ENCODE data around the gene HNMT.

The HNMT gene

DNA sequence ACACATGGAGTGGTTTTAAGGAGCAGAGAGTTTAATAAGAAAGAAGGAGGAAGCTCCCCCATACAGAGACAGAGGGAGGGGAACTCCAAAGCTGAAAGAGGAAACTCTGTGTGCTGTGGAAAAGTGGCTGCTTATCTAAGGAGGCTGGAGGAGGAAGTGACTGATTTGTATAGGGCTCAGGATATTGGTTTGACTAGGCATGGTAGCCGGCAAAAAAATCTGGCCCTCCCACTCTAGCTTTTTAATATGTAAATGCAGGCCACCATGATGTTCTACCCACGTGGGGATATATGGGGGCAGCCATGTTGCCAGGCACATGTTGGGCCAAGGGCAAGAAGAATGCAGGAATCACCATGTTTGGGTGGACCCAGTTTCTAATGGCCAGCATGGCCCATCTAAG, 64.3 kb downstream of the HNMT start:
- no peaks in the 10 kb centered on the region for H3K36me3 ChIP-seq (ENCODE audit: insufficient read depth)
- H3K4me2 ChIP-seq, result no peak overlapping the region
- H3K9ac ChIP-seq, result no peak overlapping the region
- H3K27me3 ChIP-seq (ENCODE audit: insufficient read depth, low read depth), result no peaks in the 10 kb centered on the region
- TF ChIP-seq, protein P1, sequence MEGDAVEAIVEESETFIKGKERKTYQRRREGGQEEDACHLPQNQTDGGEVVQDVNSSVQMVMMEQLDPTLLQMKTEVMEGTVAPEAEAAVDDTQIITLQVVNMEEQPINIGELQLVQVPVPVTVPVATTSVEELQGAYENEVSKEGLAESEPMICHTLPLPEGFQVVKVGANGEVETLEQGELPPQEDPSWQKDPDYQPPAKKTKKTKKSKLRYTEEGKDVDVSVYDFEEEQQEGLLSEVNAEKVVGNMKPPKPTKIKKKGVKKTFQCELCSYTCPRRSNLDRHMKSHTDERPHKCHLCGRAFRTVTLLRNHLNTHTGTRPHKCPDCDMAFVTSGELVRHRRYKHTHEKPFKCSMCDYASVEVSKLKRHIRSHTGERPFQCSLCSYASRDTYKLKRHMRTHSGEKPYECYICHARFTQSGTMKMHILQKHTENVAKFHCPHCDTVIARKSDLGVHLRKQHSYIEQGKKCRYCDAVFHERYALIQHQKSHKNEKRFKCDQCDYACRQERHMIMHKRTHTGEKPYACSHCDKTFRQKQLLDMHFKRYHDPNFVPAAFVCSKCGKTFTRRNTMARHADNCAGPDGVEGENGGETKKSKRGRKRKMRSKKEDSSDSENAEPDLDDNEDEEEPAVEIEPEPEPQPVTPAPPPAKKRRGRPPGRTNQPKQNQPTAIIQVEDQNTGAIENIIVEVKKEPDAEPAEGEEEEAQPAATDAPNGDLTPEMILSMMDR (conservative IDR thresholded peaks at IDR 0.05; ENCODE audit: low read depth, low read length), result no peak
- H4K20me1 ChIP-seq (ENCODE audit: insufficient read depth), result no peaks in the 10 kb centered on the region
- no peaks in the 10 kb centered on the region for H3K4me1 ChIP-seq (ENCODE audit: low read depth, poor library complexity, severe bottlenecking)
- H3K79me2 ChIP-seq (ENCODE audit: insufficient read depth, low read depth), result no peaks in the 10 kb centered on the region
- H3K27ac ChIP-seq, result no peak overlapping the region
- no peak overlapping the region for H2AFZ ChIP-seq (ENCODE audit: low read depth)
- no peak overlapping the region for H3K4me3 ChIP-seq (IDR thresholded peaks at IDR 0.05; ENCODE audit: insufficient read depth, low read depth, low read length)

DNA sequence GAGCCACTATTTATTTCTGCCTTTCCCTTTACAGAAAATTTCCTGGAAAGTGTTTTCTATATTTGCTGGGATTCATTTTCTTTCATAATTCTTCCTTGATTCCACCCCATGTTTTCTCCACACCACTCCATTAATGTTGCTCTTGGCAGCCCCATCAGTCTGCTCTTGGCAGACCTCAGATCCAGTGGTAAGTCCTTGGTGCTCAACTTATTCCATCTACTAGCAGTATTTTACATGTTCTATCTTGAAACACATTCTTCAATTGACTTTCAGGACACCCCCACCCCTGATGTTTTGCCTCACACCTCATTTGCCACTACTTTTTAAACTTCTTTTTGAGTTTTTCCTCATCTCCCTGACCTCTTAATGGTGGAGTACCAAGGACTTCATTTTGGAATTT, 65.0 kb downstream of the HNMT start:
- H3K4me3 ChIP-seq (IDR thresholded peaks at IDR 0.05; ENCODE audit: insufficient read depth, low read depth, low read length), result no peak overlapping the region
- no peak overlapping the region for H3K4me2 ChIP-seq
- no peaks in the 10 kb centered on the region for H3K36me3 ChIP-seq (ENCODE audit: insufficient read depth)
- H2AFZ ChIP-seq (ENCODE audit: low read depth), result no peak overlapping the region
- H4K20me1 ChIP-seq (ENCODE audit: insufficient read depth), result no peaks in the 10 kb centered on the region
- H3K79me2 ChIP-seq (ENCODE audit: insufficient read depth, low read depth), result no peaks in the 10 kb centered on the region
- no peaks in the 10 kb centered on the region for H3K4me1 ChIP-seq (ENCODE audit: low read depth, poor library complexity, severe bottlenecking)
- no peak overlapping the region for H3K9ac ChIP-seq
- no peaks in the 10 kb centered on the region for H3K27me3 ChIP-seq (ENCODE audit: insufficient read depth, low read depth)
- no peak overlapping the region for H3K27ac ChIP-seq
- TF ChIP-seq, protein P1 (conservative IDR thresholded peaks at IDR 0.05; ENCODE audit: low read depth, low read length), result no peak

DNA sequence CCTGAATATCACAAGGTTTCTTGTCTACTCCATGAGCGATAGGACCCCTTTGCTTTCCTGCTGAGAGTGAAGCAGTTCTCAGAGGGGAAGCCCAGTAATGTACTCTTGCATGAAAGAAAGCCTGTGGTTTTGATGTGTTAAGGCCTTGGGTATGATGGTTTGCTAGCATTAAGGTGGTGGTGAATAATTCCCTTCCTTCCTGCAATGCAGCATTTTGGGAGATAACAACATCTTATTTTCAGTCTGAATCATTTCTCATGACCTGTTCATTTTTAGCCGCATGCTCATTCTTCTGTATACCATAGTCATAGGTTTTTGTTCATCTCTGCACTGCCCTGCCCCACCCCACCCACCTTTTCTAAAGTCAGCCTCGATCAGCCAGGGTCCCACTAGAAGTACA, 66.2 kb downstream of the HNMT start:
- Histone ChIP-seq H3K4me3 (IDR thresholded peaks at IDR 0.05; ENCODE audit: insufficient read depth, low read depth, low read length) (no peak overlapping the region), H3K27me3 (ENCODE audit: insufficient read depth, low read depth) (no peaks in the 10 kb centered on the region), H3K27ac (no peak overlapping the region), H3K4me1 (ENCODE audit: low read depth, poor library complexity, severe bottlenecking) (no peaks in the 10 kb centered on the region), H3K9ac (no peak overlapping the region), H3K79me2 (ENCODE audit: insufficient read depth, low read depth) (no peaks in the 10 kb centered on the region), H4K20me1 (ENCODE audit: insufficient read depth) (no peaks in the 10 kb centered on the region), H3K4me2 (no peak overlapping the region), H3K36me3 (ENCODE audit: insufficient read depth) (no peaks in the 10 kb centered on the region), H2AFZ (ENCODE audit: low read depth) (no peak overlapping the region)
- TF ChIP-seq, protein P1 (conservative IDR thresholded peaks at IDR 0.05; ENCODE audit: low read depth, low read length), result no peak

DNA sequence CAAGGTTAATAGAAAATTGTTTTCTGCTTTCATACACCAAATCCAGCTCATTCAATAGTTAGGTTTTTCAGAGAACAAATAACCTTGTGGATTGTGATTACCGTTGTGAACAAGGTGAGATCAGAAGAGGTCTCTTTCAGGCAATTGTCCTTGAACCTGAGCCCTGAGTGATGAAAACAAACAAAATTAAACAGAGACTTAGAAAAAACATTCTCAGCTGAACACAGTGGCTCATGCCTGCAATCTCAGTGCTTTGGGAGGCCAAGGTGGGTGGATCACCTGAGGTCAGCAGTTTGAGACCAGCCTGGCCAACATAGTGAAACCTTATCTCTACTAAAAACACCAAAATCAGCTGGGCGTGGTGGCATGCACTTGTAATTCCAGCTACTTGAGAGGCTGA, 68.1 kb downstream of the HNMT start:
- H3K79me2 ChIP-seq (ENCODE audit: insufficient read depth, low read depth), result no peaks in the 10 kb centered on the region
- H3K4me2 ChIP-seq, result no peak overlapping the region
- no peaks in the 10 kb centered on the region for H4K20me1 ChIP-seq (ENCODE audit: insufficient read depth)
- H3K4me3 ChIP-seq (IDR thresholded peaks at IDR 0.05; ENCODE audit: insufficient read depth, low read depth, low read length), result no peak overlapping the region
- H3K9ac ChIP-seq, result no peak overlapping the region
- no peaks in the 10 kb centered on the region for H3K4me1 ChIP-seq (ENCODE audit: low read depth, poor library complexity, severe bottlenecking)
- no peaks in the 10 kb centered on the region for H3K36me3 ChIP-seq (ENCODE audit: insufficient read depth)
- H2AFZ ChIP-seq (ENCODE audit: low read depth), result no peak overlapping the region
- H3K27me3 ChIP-seq (ENCODE audit: insufficient read depth, low read depth), result no peaks in the 10 kb centered on the region
- H3K27ac ChIP-seq, result no peak overlapping the region
- TF ChIP-seq, protein P1 (conservative IDR thresholded peaks at IDR 0.05; ENCODE audit: low read depth, low read length), result no peak

DNA sequence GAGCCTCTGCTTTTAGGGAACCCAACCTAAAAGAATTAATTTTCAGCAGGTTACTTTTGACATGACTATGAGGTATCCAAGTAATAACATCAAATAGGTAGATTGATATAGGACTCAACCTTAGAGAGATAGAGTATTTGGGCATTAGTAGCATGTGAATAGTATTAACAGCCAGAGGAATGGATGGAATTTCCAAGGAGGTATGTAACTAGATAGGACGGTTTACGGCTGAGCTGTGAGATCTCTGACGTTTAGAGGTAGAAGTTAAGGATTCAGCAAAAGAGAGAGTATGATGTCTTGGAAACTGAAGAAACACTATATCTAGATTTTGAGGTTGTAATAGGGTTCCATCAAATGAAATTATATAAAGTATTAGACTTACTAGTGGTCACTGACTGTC, 70.3 kb downstream of the HNMT start:
- Histone ChIP-seq H2AFZ (ENCODE audit: low read depth) (no peak overlapping the region), H3K4me3 (IDR thresholded peaks at IDR 0.05; ENCODE audit: insufficient read depth, low read depth, low read length) (no peak overlapping the region), H3K27ac (no peak overlapping the region)

More for the DNA sequence above, 70.3 kb downstream of the HNMT start:
- no peaks in the 10 kb centered on the region for H3K36me3 ChIP-seq (ENCODE audit: insufficient read depth)
- no peak overlapping the region for H3K9ac ChIP-seq
- no peaks in the 10 kb centered on the region for H3K27me3 ChIP-seq (ENCODE audit: insufficient read depth, low read depth)
- H3K79me2 ChIP-seq (ENCODE audit: insufficient read depth, low read depth), result no peaks in the 10 kb centered on the region
- no peak overlapping the region for H3K4me2 ChIP-seq
- TF ChIP-seq, protein P1 (conservative IDR thresholded peaks at IDR 0.05; ENCODE audit: low read depth, low read length), result no peak
- no peaks in the 10 kb centered on the region for H4K20me1 ChIP-seq (ENCODE audit: insufficient read depth)
- no peaks in the 10 kb centered on the region for H3K4me1 ChIP-seq (ENCODE audit: low read depth, poor library complexity, severe bottlenecking)

All from KMS-11 (cell line).